Fibroblast of villous mesenchyme (primary cell): ENCODE measurements around the gene SWT1. TPM values are rescaled to one million over a fixed set of nuclear protein-coding genes. Genes with fewer than 3 reads are reported as not detected.
"Not testable (repeated sequence)": the region's sequence is repeated elsewhere in the genome, so short reads cannot be mapped to it uniquely, and the experiment has no call there.

ENCODE experiments used
- DNase-seq: peaks from one replicate; pipeline ENCODE4 v3.0.0-alpha.2; 2010; ENCODE audit warnings: low read depth
- H3K4me3 ChIP-seq: 2 replicates; pipeline ENCODE4 v1.5.1; 2011; ENCODE audit warnings: low read depth, mild to moderate bottlenecking, low read length
- CTCF ChIP-seq: IDR thresholded peaks from 2 replicates; pipeline ENCODE4 v1.5.1; 2012; ENCODE audit warnings: low read depth, mild to moderate bottlenecking, low read length; ENCODE audit not compliant: insufficient read depth
- total RNA-seq: library from RNA; depleted of rRNA; stranded (reverse); fragments of >200 nt; gene quantifications from 2 replicates; pipeline ENCODE4 v1.2.3, GENCODE V29; 2012

The SWT1 gene
- total RNA-seq, 1 donor, result 5.2 TPM

DNA sequence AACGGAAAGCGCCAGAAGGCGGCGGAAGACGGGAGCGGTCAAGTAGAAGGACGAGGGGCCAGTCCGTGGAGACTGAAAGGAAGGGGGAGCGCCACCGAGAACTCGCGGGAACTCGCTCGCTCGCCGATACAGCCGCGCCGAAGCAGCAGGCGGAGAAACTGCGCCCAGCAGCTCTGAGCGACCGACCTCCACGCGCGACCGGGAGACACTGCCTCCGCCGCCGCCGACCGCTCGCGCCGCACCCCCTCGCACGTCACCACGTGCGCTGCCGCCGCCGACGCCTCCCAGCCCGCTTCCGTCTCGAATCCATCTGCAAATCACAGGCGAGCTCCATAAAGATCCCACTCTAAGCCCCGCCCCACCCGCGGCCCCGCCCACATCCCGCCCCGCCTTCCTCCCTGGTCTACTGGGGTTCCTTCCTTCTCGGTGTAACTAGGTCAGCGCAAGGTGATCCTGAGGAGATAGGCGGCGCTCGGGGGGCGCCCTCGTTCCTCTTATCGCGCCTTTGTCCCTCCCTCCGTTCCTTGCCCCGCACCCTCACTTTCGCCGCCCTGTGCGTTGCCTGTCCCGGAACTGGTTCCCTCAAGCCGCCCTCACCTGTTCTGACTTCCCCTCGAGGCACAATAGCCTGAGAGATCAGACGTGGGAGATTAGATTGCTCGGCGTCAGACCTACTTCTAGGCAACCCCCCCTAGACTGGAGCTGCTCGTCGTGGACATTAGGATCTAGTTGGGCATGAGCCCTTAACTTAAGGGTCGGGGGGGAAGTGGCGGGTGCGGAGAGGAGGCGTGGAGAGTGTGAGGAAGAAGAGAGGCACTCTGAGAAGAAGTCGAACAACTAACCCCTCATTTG lies 160.3 kb downstream of the SWT1 start, which contains the start of gene IVNS1ABP:
Gene IVNS1ABP (minus strand): TSS at position 210 of the 852 bp plus-strand sequence. CDS start 7,750 bp downstream, outside the sequence.
- no peak for TF ChIP-seq CTCF
- DNase-seq, result peak; percentile 91
- H3K4me3 ChIP-seq, result peak within 1 kb of the TSS; percentile 88

GRCh38 chr1:185317886-185318310 lies 160.9 kb downstream of the SWT1 start:
- H3K4me3 ChIP-seq, result peak overlapping the region; percentile 88
- TF ChIP-seq CTCF, result no peak
- peak; percentile 20 for DNase-seq

DNA sequence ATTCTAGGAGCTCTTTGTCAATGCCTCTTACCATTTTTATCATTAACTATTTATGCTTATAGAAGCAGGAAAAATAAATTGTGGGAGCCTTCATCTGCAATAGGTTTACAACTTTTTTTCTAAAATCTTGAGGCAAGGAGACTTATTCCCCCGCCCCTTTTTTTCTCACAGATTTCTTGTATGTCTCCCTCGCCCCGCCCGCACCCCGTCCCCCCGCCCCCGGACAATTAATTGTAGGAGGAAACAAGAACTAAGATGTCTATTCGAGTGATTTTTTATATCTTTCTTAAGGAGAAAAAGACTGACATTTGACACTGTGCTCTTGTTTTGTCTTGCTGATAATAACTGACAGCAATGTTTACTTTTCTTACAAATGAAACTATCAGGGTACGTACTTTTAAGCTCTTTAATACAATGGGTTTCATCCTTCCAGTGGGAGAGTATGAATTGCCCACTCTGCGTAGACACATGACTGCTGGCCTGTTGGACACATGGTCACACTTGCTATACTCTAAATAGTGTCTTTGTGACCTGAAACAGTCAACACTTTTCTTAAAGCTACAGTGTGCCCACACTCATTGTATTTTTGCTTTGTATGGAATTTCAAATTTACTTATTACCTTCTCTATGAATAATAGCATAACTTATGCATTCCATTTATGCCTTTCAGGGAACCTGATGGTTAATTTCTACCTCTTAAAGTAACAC lies 161.6 kb downstream of the SWT1 start:
- no peak for DNase-seq
- no peak for TF ChIP-seq CTCF

DNA sequence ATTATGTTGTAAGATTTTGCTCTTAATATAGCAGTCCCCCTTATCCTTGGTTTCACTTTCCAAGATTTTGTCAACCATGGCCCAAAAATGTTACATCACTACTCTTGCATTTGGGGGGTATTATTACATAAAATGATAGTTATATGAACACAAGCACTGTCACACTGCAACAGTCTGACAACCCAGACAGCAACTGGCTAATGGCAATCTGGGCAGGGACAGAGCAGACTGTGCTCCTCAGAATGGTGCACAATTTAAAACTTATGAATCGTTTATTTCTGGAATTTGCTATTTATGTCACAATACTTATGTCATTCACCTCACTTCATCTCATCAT lies 162.1 kb downstream of the SWT1 start:
- TF ChIP-seq CTCF, result no peak
- no peak for DNase-seq
- H3K4me3 ChIP-seq, result no peak overlapping the region

More for the DNA sequence above, 161.6 kb downstream of the SWT1 start:
- H3K4me3 ChIP-seq, result no peak overlapping the region

DNA sequence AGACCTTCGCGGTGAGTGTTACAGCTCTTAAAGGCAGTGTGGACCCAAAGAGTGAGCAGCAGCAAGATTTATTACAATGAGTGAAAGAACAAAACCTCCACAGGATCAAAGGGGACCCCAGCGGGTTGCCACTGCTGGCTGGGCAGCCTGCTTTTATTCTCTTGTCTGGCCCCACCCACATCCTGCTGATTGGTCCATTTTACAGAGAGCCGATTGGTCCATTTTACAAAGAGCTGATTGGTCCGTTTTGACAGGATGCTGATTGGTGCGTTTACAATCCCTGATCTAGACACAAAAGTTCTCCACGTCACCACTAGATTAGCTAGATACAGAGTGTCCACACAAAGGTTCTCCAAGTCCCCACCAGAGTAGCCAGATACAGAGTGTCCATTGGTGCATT lies 164.1 kb downstream of the SWT1 start:
- DNase-seq, result not testable (repeated sequence)

DNA sequence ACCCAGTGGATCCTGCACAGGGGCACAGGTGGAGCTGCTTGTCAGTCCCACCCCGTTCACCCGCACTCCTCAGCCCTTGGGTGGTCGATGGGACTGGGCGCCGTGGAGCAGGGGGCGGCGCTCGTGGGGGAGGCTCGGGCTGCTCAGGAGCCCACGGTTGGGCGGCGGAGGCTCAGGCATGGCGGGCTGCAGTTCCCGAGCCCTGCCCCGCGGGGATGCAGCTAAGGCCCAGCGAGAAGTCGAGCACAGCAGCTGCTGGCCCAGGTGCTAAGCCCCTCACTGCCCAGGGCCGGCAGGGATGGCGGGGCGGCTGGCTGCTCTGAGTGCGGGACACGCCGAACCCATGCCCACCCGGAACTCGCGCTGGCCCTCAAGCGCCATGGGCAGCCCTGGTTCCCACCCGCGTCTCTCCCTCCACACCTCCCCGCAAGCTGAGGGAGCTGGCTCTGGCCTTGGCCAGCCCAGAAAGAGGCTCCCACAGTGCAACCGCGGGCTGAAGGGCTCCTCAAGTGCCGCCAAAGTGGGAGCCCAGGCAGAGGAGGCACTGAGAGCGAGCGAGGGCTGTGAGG lies 164.8 kb downstream of the SWT1 start:
- not testable (repeated sequence) for H3K4me3 ChIP-seq

More for the DNA sequence above, 164.1 kb downstream of the SWT1 start:
- not testable (repeated sequence) for H3K4me3 ChIP-seq

GRCh38 chr1:185322636-185323035 lies 165.7 kb downstream of the SWT1 start:
- no peak overlapping the region for H3K4me3 ChIP-seq
- DNase-seq, result no peak
- no peak for TF ChIP-seq CTCF

More for the DNA sequence above, 164.8 kb downstream of the SWT1 start:
- not testable (repeated sequence) for DNase-seq
